ENCODE measurements around the gene RPN1.

- TF ChIP-seq CTCF (IDR thresholded peaks at IDR 0.05; ENCODE audit: poor library complexity): no peak
- TF ChIP-seq EZH2 (IDR thresholded peaks at IDR 0.05; ENCODE audit: borderline replicate concordance): no peak
- TF ChIP-seq EZH2phosphoT487 (IDR thresholded peaks at IDR 0.05; ENCODE audit: low read depth, severe bottlenecking, unreplicated experiment): no peak
Measured at GRCh38 chr3:128620268-128620691, 30.3 kb downstream of the RPN1 start.
